HG02852 (cell line): ENCODE data around the gene PRR30.

Experiments used
- ATAC-seq: cut with Tn5 transposase; IDR thresholded peaks from one replicate; pipeline ENCODE4 v1.9.1; 2021; ENCODE audit warnings: mild to moderate bottlenecking, moderate library complexity; ENCODE audit not compliant: unreplicated experiment

PRR30 gene

GRCh38 chr2:27100036-27100435 lies 39.2 kb downstream of the PRR30 start:
- no peak for ATAC-seq

GRCh38 chr2:27099334-27099955 lies 39.8 kb downstream of the PRR30 start:
- no peak for ATAC-seq

- no peak for ATAC-seq
Measured at GRCh38 chr2:27097341-27097740, 41.9 kb downstream of the PRR30 start.

DNA sequence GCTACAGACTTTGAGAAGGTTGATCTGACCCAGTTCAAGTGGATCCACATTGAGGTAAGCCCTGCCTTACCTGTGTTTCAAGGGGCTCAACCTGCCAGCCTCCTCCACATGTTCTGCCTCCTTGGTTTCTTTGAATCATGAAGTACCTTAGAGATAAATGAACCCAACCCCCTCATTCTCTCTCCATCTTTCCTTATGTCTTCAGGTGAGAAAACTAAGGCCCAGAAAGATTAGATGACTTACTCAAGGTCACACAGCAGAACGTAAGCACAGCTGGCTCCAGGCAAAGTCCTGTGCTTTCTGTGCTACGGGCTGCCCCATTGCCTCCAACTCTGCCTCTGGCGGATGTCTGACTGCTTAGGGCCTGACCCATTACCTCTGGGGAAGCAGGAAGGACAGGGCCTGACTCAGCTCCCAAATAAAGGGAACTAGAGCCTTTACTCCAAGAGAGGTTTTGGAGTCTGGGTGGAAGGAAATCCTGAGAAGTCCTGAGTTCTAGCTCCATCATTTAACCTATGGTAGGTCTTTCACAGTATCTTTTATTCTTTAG lies 42.4 kb downstream of the PRR30 start:
- no peak for ATAC-seq

DNA sequence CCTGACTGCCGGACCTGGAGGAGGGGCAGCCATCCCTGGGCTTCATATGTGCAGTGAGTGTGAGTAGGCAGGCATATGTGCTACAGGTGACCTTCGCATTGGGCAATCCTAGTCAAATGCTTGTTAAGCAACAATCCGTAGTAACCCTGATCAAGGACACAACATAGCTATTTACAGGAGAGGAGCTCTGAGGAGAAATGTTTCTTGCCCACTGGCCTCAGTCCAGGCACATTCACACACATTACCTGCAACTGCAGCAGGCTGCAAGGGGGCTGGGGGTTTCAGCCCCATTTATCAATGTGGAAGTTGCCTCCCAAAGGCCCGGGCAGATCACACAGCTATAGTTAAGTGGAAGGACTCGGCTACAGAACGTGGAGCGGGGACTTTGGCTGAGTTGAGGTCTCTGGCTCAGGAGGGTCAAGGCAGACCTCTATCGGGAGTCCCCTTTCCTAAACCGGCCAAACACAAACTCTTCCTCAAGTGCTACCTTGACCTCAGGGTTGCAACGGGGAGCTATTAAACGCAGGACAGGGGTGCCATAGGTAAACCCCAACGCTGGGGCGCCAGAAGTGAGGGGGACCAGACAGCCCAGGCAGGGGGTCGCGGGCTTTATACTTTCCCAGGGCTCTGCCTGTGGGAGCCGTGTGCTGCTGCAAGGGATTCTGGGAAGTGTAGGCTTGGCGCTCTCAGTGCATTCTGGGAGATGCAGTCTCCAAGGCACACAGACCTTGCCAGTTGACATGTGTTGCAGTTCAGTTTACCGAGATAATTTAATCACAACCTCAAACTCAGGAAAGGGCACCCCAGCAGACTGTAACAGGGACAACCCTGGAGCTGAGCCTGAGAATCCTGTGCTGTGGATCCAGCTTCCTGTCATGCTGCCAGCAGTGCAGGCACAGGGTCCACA lies 43.2 kb downstream of the PRR30 start:
- no peak for ATAC-seq

- ATAC-seq: no peak
Measured at GRCh38 chr2:27095427-27095744, 43.8 kb downstream of the PRR30 start.

- ATAC-seq: no peak
Measured at GRCh38 chr2:27094353-27094984, 44.7 kb downstream of the PRR30 start.

GRCh38 chr2:27093430-27094352 lies 45.5 kb downstream of the PRR30 start:
- ATAC-seq: no peak

GRCh38 chr2:27092696-27093429 lies 46.3 kb downstream of the PRR30 start:
- ATAC-seq: no peak

- no peak for ATAC-seq
Measured at GRCh38 chr2:27091746-27092695, 47.2 kb downstream of the PRR30 start.

GRCh38 chr2:27089111-27089954 lies 49.9 kb downstream of the PRR30 start:
- ATAC-seq: no peak

DNA sequence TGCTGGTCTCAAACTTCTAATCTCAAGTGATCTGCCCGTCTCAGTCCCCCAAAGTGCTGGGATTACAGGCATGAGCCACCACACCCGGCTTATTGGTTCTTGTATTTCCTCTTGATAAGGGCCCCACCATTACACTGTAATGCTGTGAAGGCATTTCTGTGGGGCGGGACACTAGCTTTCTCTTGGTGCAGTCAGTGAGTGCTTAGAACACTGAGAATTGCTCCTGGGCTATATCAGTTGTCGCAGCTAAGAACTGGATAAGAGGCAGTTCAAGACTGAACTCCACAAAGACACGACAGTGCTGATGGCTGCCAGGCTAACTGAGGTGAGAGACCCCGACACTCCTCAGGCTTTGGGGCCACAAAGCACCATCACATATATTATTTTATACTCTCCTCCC lies 50.6 kb downstream of the PRR30 start:
- no peak for ATAC-seq

DNA sequence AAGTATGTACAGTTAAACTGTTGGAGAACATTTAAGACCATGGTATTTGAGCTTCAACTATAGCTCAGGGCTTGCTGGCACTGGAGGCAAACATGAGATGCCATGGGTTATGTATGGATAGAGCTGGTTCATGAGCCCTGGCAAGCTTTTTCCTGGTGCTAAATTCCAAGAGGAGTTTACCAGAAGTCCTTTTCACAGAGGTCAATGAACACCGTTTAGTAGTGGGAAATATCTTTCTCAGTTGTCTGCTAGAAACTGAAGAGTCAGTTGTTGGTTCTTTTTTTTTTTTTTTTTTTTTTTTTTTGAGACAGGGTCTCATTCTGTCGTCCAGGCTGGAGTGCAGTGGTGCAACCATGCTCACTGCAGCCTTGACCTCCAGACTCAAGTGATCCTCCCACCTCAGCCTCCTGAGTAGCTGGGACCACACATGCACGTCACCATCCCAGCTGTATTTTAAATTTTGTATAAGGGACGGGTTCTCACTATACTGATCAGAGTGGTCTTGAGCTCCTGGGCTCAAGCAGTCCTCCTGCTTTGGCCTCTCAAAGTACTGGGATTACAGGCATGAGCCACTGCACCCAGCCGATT lies 51.3 kb downstream of the PRR30 start:
- ATAC-seq: no peak
